ENCODE results near the gene CPSF4L. TPM values are rescaled to one million over a fixed set of nuclear protein-coding genes. Genes with fewer than 3 reads are reported as not detected.

The CPSF4L gene
- total and polyA plus RNA-seq, 2 of the 13 experiments (the other 11 are each of a cell fraction or from before 2014, with no cell fraction given), result 0.73 to 1.6 TPM

- TF ChIP-seq ZNF768 (CRISPR knock-in tag; IDR thresholded peaks at IDR 0.05) (peak; percentile 52; the same call in 1 of the 2 replicates), YY1 (IDR thresholded peaks at IDR 0.05; ENCODE audit: insufficient read depth, insufficient replicate concordance, low read depth, low read length) (no peak), SAP130 (CRISPR knock-in tag; IDR thresholded peaks at IDR 0.05; ENCODE audit: low read depth) (peak; percentile 62), SP5 (CRISPR knock-in tag; IDR thresholded peaks at IDR 0.05; ENCODE audit: borderline replicate concordance, low read depth) (no peak), HDAC6 (IDR thresholded peaks at IDR 0.05; ENCODE audit: low read depth, low read length) (no peak), LCORL (IDR thresholded peaks at IDR 0.05) (no peak), LCORL (CRISPR knock-in tag; IDR thresholded peaks at IDR 0.05) (no peak), ZBTB7A (CRISPR knock-in tag; IDR thresholded peaks at IDR 0.05) (peak; percentile 64), TCF7 (IDR thresholded peaks at IDR 0.05; ENCODE audit: low read depth) (no peak), SP140L (CRISPR knock-in tag; IDR thresholded peaks at IDR 0.05; ENCODE audit: borderline replicate concordance) (no peak), ZBTB10 (CRISPR knock-in tag; IDR thresholded peaks at IDR 0.05; ENCODE audit: borderline replicate concordance) (no peak), EHMT2 (IDR thresholded peaks at IDR 0.05; ENCODE audit: borderline replicate concordance, low read depth, low read length) (no peak), CREM (IDR thresholded peaks at IDR 0.05) (no peak), CREM (CRISPR knock-in tag; IDR thresholded peaks at IDR 0.05) (no peak), PCBP2 (optimal IDR thresholded peaks at IDR 0.05; ENCODE audit: low read depth, low read length, poor library complexity, severe bottlenecking) (no peak), ZSCAN20 (CRISPR knock-in tag; IDR thresholded peaks at IDR 0.05; ENCODE audit: borderline replicate concordance) (peak; percentile 44; the same call in 1 of the 2 replicates), HOXA5 (CRISPR knock-in tag; IDR thresholded peaks at IDR 0.05) (no peak), SMC3 (IDR thresholded peaks at IDR 0.05; ENCODE audit: low read length) (no peak), HNRNPH1 (optimal IDR thresholded peaks at IDR 0.05; ENCODE audit: low read depth, low read length) (no peak), MTF2 (CRISPR knock-in tag; IDR thresholded peaks at IDR 0.05; ENCODE audit: borderline replicate concordance) (no peak; the same call in 1 of the 2 replicates), ZNF557 (CRISPR knock-in tag; IDR thresholded peaks at IDR 0.05) (no peak), ZNF614 (CRISPR knock-in tag; IDR thresholded peaks at IDR 0.05; ENCODE audit: borderline replicate concordance) (no peak; the same call in 1 of the 2 replicates)
- TF ChIP-seq, protein P1, sequence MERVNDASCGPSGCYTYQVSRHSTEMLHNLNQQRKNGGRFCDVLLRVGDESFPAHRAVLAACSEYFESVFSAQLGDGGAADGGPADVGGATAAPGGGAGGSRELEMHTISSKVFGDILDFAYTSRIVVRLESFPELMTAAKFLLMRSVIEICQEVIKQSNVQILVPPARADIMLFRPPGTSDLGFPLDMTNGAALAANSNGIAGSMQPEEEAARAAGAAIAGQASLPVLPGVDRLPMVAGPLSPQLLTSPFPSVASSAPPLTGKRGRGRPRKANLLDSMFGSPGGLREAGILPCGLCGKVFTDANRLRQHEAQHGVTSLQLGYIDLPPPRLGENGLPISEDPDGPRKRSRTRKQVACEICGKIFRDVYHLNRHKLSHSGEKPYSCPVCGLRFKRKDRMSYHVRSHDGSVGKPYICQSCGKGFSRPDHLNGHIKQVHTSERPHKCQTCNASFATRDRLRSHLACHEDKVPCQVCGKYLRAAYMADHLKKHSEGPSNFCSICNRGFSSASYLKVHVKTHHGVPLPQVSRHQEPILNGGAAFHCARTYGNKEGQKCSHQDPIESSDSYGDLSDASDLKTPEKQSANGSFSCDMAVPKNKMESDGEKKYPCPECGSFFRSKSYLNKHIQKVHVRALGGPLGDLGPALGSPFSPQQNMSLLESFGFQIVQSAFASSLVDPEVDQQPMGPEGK (CRISPR knock-in tag; IDR thresholded peaks at IDR 0.05), result peak; percentile 80
- TF ChIP-seq, protein P2, sequence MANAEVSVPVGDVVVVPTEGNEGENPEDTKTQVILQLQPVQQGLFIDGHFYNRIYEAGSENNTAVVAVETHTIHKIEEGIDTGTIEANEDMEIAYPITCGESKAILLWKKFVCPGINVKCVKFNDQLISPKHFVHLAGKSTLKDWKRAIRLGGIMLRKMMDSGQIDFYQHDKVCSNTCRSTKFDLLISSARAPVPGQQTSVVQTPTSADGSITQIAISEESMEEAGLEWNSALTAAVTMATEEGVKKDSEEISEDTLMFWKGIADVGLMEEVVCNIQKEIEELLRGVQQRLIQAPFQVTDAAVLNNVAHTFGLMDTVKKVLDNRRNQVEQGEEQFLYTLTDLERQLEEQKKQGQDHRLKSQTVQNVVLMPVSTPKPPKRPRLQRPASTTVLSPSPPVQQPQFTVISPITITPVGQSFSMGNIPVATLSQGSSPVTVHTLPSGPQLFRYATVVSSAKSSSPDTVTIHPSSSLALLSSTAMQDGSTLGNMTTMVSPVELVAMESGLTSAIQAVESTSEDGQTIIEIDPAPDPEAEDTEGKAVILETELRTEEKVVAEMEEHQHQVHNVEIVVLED (CRISPR knock-in tag; IDR thresholded peaks at IDR 0.05; ENCODE audit: borderline replicate concordance), result no peak
- TF ChIP-seq, protein P3, sequence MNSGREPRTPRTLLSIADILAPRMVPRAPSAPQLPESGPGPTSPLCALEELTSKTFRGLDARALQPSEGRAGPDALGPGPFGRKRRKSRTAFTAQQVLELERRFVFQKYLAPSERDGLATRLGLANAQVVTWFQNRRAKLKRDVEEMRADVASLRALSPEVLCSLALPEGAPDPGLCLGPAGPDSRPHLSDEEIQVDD (CRISPR knock-in tag; IDR thresholded peaks at IDR 0.05; ENCODE audit: borderline replicate concordance), result no peak
Observed at GRCh38 chr17:73232587-73233373, 28.9 kb downstream of the CPSF4L start (continued).

All from HepG2 (cell line).